ENCODE measurements around the gene HOXB9.

DNA sequence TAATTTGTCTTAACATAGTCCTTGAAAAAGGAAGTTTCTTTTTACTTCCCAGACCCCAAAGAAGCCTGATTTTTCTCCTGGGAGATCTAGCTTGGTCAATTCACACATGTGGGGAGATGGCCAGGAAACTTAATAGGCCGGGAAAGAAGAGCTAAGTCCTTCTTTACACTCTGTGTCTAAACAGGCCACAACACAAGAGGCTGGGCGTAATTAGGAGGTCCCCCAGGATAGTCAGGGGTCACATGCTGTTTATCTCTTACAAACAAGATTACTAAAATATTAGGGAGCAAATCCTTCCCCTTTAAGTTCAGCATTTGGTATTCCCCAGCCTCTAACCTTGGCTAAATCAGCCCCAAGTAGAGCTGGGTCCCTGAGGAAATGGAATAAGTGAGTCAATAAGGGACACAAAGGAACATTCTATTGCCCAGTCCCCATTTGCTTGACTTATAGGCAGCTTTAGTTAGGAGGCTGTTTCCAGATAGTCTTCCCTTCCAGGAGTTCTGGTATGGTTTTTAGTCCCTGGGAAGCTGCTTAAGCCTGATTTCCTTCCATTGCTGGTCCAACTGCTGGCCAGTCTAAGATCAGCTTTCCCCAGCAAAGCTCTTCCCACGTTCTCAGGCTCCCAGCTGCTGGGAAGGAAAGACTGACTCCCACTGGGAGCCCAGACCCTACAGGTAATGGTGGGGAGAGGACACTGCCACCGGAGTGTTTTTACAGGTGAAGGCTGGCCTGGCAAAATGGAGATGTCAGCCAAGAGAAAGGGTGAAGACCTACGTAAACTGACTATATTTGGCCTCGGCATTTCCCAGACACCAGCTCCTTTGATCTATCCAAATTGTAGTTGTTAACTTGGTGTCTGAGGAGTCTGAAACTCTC, 14.1 kb upstream of the HOXB9 start:
- TF ChIP-seq, protein P1, sequence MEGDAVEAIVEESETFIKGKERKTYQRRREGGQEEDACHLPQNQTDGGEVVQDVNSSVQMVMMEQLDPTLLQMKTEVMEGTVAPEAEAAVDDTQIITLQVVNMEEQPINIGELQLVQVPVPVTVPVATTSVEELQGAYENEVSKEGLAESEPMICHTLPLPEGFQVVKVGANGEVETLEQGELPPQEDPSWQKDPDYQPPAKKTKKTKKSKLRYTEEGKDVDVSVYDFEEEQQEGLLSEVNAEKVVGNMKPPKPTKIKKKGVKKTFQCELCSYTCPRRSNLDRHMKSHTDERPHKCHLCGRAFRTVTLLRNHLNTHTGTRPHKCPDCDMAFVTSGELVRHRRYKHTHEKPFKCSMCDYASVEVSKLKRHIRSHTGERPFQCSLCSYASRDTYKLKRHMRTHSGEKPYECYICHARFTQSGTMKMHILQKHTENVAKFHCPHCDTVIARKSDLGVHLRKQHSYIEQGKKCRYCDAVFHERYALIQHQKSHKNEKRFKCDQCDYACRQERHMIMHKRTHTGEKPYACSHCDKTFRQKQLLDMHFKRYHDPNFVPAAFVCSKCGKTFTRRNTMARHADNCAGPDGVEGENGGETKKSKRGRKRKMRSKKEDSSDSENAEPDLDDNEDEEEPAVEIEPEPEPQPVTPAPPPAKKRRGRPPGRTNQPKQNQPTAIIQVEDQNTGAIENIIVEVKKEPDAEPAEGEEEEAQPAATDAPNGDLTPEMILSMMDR (IDR thresholded peaks at IDR 0.05; ENCODE audit: low read depth, low read length) = no peak
- TF ChIP-seq POLR2A (IDR thresholded peaks at IDR 0.05; ENCODE audit: extremely low read depth, insufficient read length) = no peak
- TF ChIP-seq, protein P2, sequence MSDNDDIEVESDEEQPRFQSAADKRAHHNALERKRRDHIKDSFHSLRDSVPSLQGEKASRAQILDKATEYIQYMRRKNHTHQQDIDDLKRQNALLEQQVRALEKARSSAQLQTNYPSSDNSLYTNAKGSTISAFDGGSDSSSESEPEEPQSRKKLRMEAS (IDR thresholded peaks at IDR 0.05; ENCODE audit: low read depth, low read length) = no peak
- no peak for TF ChIP-seq MYC (IDR thresholded peaks at IDR 0.05; ENCODE audit: low read depth, low read length)

All from NB4 (cell line).